HepG2 (cell line): ENCODE measurements around the gene DUS2. TPM values are rescaled to one million over a fixed set of nuclear protein-coding genes. Genes with fewer than 3 reads are reported as not detected.

Experiments
- ATAC-seq: fragments of 200-7000 bp; cut with Tn5 transposase; 3 replicates; pipeline ENCODE4 v1.9.1; 2020; ENCODE audit warnings: mild to moderate bottlenecking, moderate library complexity
- BruUV-seq: library from RNA; stranded (reverse); fragments of 400-500 nt; replicated peaks from 2 replicates; lab custom pipeline; 2021; lab: Mats Ljungman, UMichigan
- CTCF ChIA-PET: fragments of 300-600 bp; formaldehyde crosslinking; extraction: SDS; loops from one replicate; lab custom pipeline; 2021; ENCODE audit warnings: low total read pairs, inconsistent platforms, low intra/inter-chr PET ratio; lab: Yijun Ruan, JAX
- POLR2A ChIA-PET: fragments of 350-600 bp; sonication (Branson Sonifier 250); formaldehyde crosslinking; loops from one replicate; lab custom pipeline; 2020; ENCODE audit warnings: antibody characterized with exemption, inconsistent platforms; lab: Yijun Ruan, JAX
- DNase-seq: peaks from one replicate; pipeline ENCODE4 v3.0.0-alpha.2; 2015; ENCODE audit warnings: low spot score
- FAIRE-seq: peaks from 3 replicates; lab custom pipeline; 2011; peaks lifted over from hg19 to GRCh38; lab: Jason Lieb, UNC
- H2AFZ ChIP-seq: one replicate; pipeline ENCODE4 v1.6.1; 2011; ENCODE audit warnings: low read length, inconsistent platforms
- H3K27ac ChIP-seq: fragments of 300-600 bp; 3 replicates; pipeline ENCODE4 v1.8.0; 2011; ENCODE audit warnings: mixed run types, mild to moderate bottlenecking, mixed read lengths, low read length, inconsistent platforms; ENCODE audit not compliant: insufficient read depth; ENCODE audit errors: extremely low read length
- H3K27me3 ChIP-seq, 2 experiments: fragments of 200-600 bp in 1 of 2; 2 replicates in 1 of 2; 3 replicates in 1 of 2; pipeline versions ENCODE4 v1.6.0 to v1.8.0; 2011; ENCODE audit warnings: low read length in 2 of 2, mild to moderate bottlenecking in 2 of 2, moderate library complexity in 2 of 2, inconsistent platforms in 1 of 2; ENCODE audit not compliant: insufficient read depth in 2 of 2, control insufficient read depth in 1 of 2
- H3K36me3 ChIP-seq, 2 experiments: fragments of 200-600 bp in 1 of 2; replicated peaks in 1 of 2; 2 replicates in 1 of 2; 3 replicates in 1 of 2; pipeline versions ENCODE4 v1.5.1 to v1.8.0; 2011; ENCODE audit warnings: low read length in 2 of 2, inconsistent platforms in 1 of 2; ENCODE audit not compliant: insufficient read depth in 2 of 2, control insufficient read depth in 1 of 2
- H3K4me1 ChIP-seq: 2 replicates; pipeline ENCODE4 v1.5.1; 2012; ENCODE audit warnings: low read length, inconsistent platforms; ENCODE audit not compliant: insufficient read depth
- H3K4me2 ChIP-seq: 2 replicates; pipeline ENCODE4 v1.6.0; 2011; ENCODE audit warnings: low read depth, low read length, inconsistent platforms
- H3K4me3 ChIP-seq, 3 experiments: fragments of 200-600 bp in 1 of 3; sonication (generic), shearing (Covaris generic) in 1 of 3; replicated peaks in 1 of 3; 2 replicates each; pipeline ENCODE4 v1.5.1; 2011 to 2016; ENCODE audit warnings: low read length in 3 of 3, inconsistent platforms in 2 of 3, low read depth in 2 of 3, mild to moderate bottlenecking in 2 of 3, control low read depth in 1 of 3, mixed read lengths in 1 of 3; ENCODE audit not compliant: insufficient read depth in 1 of 3
- H3K79me2 ChIP-seq: one replicate; pipeline ENCODE4 v1.6.1; 2011; ENCODE audit warnings: low read length, inconsistent platforms; ENCODE audit not compliant: insufficient read depth
- H3K9ac ChIP-seq: 2 replicates; pipeline ENCODE4 v1.6.0; 2011; ENCODE audit warnings: mild to moderate bottlenecking, low read depth, low read length, inconsistent platforms; ENCODE audit not compliant: insufficient read depth
- H3K9me3 ChIP-seq: 2 replicates; pipeline ENCODE4 v1.5.1; 2012; ENCODE audit warnings: mild to moderate bottlenecking, low read length
- H4K20me1 ChIP-seq: 2 replicates; pipeline ENCODE4 v1.6.0; 2011; ENCODE audit warnings: inconsistent platforms, mild to moderate bottlenecking, low read length, moderate library complexity; ENCODE audit not compliant: insufficient read depth
- FOSL2 ChIP-seq: sonication (generic); formaldehyde crosslinking; IDR thresholded peaks from 2 replicates; pipeline ENCODE4 v1.4.0; 2020; ENCODE audit warnings: missing genetic modification reagents
- GABPB1 ChIP-seq: IDR thresholded peaks from 2 replicates; pipeline ENCODE4 v1.6.1; 2016; ENCODE audit warnings: mild to moderate bottlenecking, missing genetic modification reagents, moderate library complexity, missing compliant biosample characterization
- HOXA3 ChIP-seq: sonication (generic); formaldehyde crosslinking; IDR thresholded peaks from 2 replicates; pipeline ENCODE4 v1.5.0; 2020; ENCODE audit warnings: missing genetic modification reagents
- ISL2 ChIP-seq: sonication (generic); formaldehyde crosslinking; IDR thresholded peaks from 2 replicates; pipeline ENCODE4 v1.5.0; 2020; ENCODE audit warnings: missing genetic modification reagents
- JDP2 ChIP-seq: sonication (generic); formaldehyde crosslinking; IDR thresholded peaks from 2 replicates; pipeline ENCODE4 v1.8.1; 2022; ENCODE audit warnings: missing genetic modification reagents, borderline replicate concordance
- MED1 ChIP-seq: sonication (generic); formaldehyde crosslinking; IDR thresholded peaks from 2 replicates; pipeline ENCODE4 v1.4.0; 2020; ENCODE audit warnings: missing genetic modification reagents
- SOX13 ChIP-seq, 3 experiments: fragments of 450-650 bp in 1 of 3; sonication (generic) in 1 of 3; formaldehyde crosslinking in 1 of 3; IDR thresholded peaks in 2 of 3; conservative IDR thresholded peaks in 1 of 3; 2 replicates each; pipeline versions ENCODE4 v1.5.0 to v1.6.1; 2016 to 2020; ENCODE audit warnings: antibody characterized with exemption in 1 of 3, mild to moderate bottlenecking in 1 of 3, missing compliant biosample characterization in 1 of 3, missing genetic modification reagents in 1 of 3, moderate library complexity in 1 of 3
- SRY ChIP-seq: sonication (generic); formaldehyde crosslinking; IDR thresholded peaks from 2 replicates; pipeline ENCODE4 v1.8.0; 2022; ENCODE audit warnings: mild to moderate bottlenecking, missing genetic modification reagents
- SSRP1 ChIP-seq: IDR thresholded peaks from 2 replicates; pipeline ENCODE4 v1.6.1; 2016; ENCODE audit warnings: control low read depth
- TRIM24 ChIP-seq: sonication (generic); formaldehyde crosslinking; IDR thresholded peaks from 2 replicates; pipeline ENCODE4 v1.8.0; 2022; ENCODE audit warnings: mild to moderate bottlenecking, missing genetic modification reagents
- U2AF1 ChIP-seq: fragments of 200-400 bp; formaldehyde crosslinking; optimal IDR thresholded peaks from 2 replicates; pipeline ENCODE3; 2017; ENCODE audit warnings: mild to moderate bottlenecking, low read depth, low read length
- XRCC5 ChIP-seq: fragments of 200-400 bp; formaldehyde crosslinking; optimal IDR thresholded peaks from 2 replicates; pipeline ENCODE3; 2017; ENCODE audit warnings: mild to moderate bottlenecking, low read length
- ZNF564 ChIP-seq: sonication (generic); formaldehyde crosslinking; IDR thresholded peaks from 2 replicates; pipeline ENCODE4 v1.8.1; 2023; ENCODE audit warnings: mild to moderate bottlenecking, missing genetic modification reagents
- WGBS: methylation state at CpG from one replicate; pipeline ENCODE4 v1.1.6; 2017; ENCODE audit warnings: low lambda C conversion rate; 5-methylcytosine and 5-hydroxymethylcytosine counted together
- in situ Hi-C: cut with HindIII; loops from 2 replicates; pipeline ENCODE4 v1.10.0; 2017; ENCODE audit warnings: low pct_unique_long_range_greater_than_20kb; ENCODE audit not compliant: extremely low pct_ligation_motif_present
- intact Hi-C: fragments of 100-400 bp; cut with micrococcal nuclease; formaldehyde crosslinking; loops from one replicate; pipeline ENCODE4 v1.10.0; 2022; ENCODE audit not compliant: unreplicated experiment
- polyA plus RNA-seq, 8 experiments: library from polyadenylated mRNA; depleted of rRNA in 3 of 8; stranded (reverse) in 7 of 8; unstranded in 1 of 8; fragments of >200 nt; fragmentation: Illumina TruSeq in 4 of 8; extraction: Trizol in 4 of 8; gene quantifications; 2 replicates each; pipeline versions ENCODE4 v1.2.1 to v1.2.3, GENCODE V29; 2011 to 2016; ENCODE audit warnings: low read depth in 4 of 8, missing spikeins in 1 of 8, mixed read lengths in 1 of 8; ENCODE audit not compliant: insufficient read depth in 1 of 8
- total RNA-seq, 5 experiments: library from RNA; depleted of rRNA; stranded (reverse); fragments of >200 nt; fragmentation: Illumina TruSeq; extraction: Trizol; gene quantifications; 2 replicates each; pipeline ENCODE4 v1.2.3, GENCODE V29; 2016; ENCODE audit warnings: low read depth in 1 of 5
- TF ChIP-seq, protein P1 (sequence below): sonication (generic); formaldehyde crosslinking; IDR thresholded peaks from 2 replicates; pipeline ENCODE4 v1.4.0; 2020; ENCODE audit warnings: missing genetic modification reagents
- TF ChIP-seq, protein P2 (sequence below): IDR thresholded peaks from 2 replicates; pipeline ENCODE4 v1.6.1; 2016; ENCODE audit warnings: missing genetic modification reagents, missing compliant biosample characterization

DUS2 gene
- total and polyA plus RNA-seq, 2 of the 13 experiments (the other 11 are each of a cell fraction or from before 2014, with no cell fraction given), result 17.8 to 25.1 TPM

- TF ChIP-seq SRY (CRISPR knock-in tag) (no peak), ZNF564 (CRISPR knock-in tag) (no peak), ISL2 (CRISPR knock-in tag) (no peak), GABPB1 (no peak), JDP2 (CRISPR knock-in tag) (no peak), U2AF1 (no peak), SSRP1 (CRISPR knock-in tag) (no peak), XRCC5 (no peak), FOSL2 (CRISPR knock-in tag) (no peak), HOXA3 (no peak), TRIM24 (CRISPR knock-in tag) (no peak)
- TF ChIP-seq, protein P1, sequence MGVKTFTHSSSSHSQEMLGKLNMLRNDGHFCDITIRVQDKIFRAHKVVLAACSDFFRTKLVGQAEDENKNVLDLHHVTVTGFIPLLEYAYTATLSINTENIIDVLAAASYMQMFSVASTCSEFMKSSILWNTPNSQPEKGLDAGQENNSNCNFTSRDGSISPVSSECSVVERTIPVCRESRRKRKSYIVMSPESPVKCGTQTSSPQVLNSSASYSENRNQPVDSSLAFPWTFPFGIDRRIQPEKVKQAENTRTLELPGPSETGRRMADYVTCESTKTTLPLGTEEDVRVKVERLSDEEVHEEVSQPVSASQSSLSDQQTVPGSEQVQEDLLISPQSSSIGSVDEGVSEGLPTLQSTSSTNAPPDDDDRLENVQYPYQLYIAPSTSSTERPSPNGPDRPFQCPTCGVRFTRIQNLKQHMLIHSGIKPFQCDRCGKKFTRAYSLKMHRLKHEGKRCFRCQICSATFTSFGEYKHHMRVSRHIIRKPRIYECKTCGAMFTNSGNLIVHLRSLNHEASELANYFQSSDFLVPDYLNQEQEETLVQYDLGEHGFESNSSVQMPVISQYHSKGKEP (CRISPR knock-in tag), result no peak
These were observed 23.0 kb downstream of the DUS2 start (continued) for GRCh38 chr16:68046106-68046505.

DNA sequence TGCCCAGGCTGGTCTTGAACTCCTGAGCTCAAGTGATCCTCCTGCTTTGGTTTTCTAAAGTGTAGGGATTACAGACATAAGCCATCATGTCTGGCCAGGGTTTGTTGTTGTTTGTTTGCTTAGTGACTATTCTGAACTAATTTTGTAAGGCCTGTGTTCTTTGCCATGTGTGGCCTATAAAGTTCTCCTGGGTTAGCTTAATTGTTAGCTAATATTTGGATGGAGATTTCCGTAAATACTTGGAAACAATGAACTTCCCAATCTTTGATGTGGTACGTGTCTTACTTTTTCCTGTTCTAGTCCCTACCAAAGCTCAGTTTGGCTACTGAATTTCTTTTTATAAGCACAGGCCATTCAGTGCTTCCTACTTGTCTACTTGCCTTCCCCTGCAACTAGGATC is 24.9 kb downstream of the DUS2 start:
- BruUV-seq, result no TSS peak
- intact Hi-C loops (no loop called here), in situ Hi-C loops (loop anchor here (10.0 kb wide), 2 partner anchors 163 to 233 kb away; partner anchors contain the start of gene NRN1L)
- H3K79me2 ChIP-seq, result no peaks in the 10 kb centered on the region
- no peak for FAIRE-seq
- ChIA-PET CTCF (no interaction called here), POLR2A (interaction anchor here (0.9 kb wide), 2 partner anchors 25 to 32 kb away, joined by 3 read pairs; partner anchors contain the start of genes DDX28 and DUS2)
- H3K36me3 ChIP-seq, result peaks cover 9 to 36% of the 10 kb centered on the region in 2 experiments
- H3K27me3 ChIP-seq, result no peaks in the 10 kb centered on the region
- H3K4me3 ChIP-seq, result no peak overlapping the region
- H3K4me2 ChIP-seq, result no peak overlapping the region
- H2AFZ ChIP-seq, result no peak overlapping the region
- H4K20me1 ChIP-seq, result no peaks in the 10 kb centered on the region
- TF ChIP-seq, protein P2, sequence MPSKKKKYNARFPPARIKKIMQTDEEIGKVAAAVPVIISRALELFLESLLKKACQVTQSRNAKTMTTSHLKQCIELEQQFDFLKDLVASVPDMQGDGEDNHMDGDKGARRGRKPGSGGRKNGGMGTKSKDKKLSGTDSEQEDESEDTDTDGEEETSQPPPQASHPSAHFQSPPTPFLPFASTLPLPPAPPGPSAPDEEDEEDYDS (CRISPR knock-in tag), result no peak
- TF ChIP-seq SOX13 (IDR thresholded peaks at IDR 0.05) (no peak), SOX13 (CRISPR knock-in tag; conservative IDR thresholded peaks at IDR 0.05 in 1 of 2, IDR thresholded peaks at IDR 0.05 in 1 of 2) (peak in 1 of 2 experiments; percentile 29; a peak in 1 of 4 replicates), MED1 (CRISPR knock-in tag) (0 out of 2 replicates have a peak, but pooled peaks have one; percentile 20)
- 78% methylated on average over 2 of the region's 2 CpGs for WGBS
- no peak overlapping the region for H3K27ac ChIP-seq
- H3K4me1 ChIP-seq, result peaks cover 21% of the 10 kb centered on the region
- no peaks in the 10 kb centered on the region for H3K9me3 ChIP-seq
- peak; percentile 15 for DNase-seq
- no peak for ATAC-seq
- no peak overlapping the region for H3K9ac ChIP-seq
